Pulmonary artery endothelial cell (primary cell): ENCODE measurements around the gene MYO1E. TPM values are rescaled to one million over a fixed set of nuclear protein-coding genes. Genes with fewer than 3 reads are reported as not detected.
"Not testable (repeated sequence)": the region's sequence is repeated elsewhere in the genome, so short reads cannot be mapped to it uniquely, and the experiment has no call there.

ENCODE experiments used
- DNase-seq: peaks from one replicate; pipeline ENCODE4 v3.0.0-alpha.2; 2011; ENCODE audit warnings: low read depth, low spot score
- total RNA-seq: library from RNA; depleted of rRNA; stranded (reverse); fragments of >200 nt; gene quantifications from 2 replicates; pipeline ENCODE4 v1.2.3, GENCODE V29; 2014

The MYO1E gene
- total RNA-seq, 1 donor from 2014 or later = 117 TPM

DNA sequence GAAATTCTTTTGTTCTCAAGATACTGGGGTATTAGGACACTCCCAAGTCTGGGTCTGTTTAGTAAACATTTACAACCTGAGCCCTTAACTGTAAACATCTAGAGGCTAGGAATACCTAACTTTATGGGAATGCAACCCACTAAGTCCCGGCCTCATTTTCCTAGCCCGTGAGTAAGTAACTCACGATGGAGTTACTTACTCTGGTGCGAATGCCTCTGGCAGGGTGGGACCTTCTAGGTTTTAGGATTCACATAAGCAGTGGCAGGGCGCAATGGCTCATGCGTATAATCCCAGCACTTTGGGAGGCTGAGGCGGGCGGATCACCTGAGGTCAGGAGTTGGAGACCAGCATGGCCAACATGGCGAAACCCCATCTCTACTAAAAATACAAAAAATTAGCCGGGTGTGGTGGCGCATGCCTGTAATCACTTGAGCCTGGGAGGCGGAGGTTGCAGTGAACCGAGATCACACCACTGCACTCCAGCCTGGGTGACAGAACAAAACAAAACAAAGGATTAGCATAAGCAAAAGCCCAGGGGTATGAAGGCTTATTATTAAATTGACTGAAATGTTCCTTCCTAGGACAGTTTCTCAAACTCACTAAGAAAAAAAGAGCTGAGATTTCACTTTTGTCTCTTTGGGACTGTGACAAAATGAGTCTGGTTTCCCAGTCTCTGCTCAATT, 14.7 kb upstream of the MYO1E start:
- DNase-seq = not testable (repeated sequence)

DNA sequence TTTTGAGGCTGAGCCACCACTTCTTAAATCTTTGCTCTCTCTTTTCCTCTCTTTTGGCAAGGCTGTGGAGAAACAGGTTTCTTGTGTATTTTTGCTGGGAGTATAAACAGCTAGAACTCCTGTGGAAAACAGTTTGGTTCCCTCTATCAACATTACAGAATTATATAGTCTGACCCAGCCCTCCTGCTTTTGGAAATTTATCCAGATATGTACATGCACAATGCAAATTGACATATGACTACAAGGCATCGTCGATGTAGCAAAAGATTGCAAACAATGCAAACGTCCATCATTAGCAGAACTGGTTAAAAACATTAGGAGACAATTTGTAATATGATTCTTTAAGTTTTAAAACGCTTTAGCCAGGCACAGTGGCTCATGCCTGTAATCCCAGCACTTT, 12.5 kb upstream of the MYO1E start:
- DNase-seq = no peak

DNA sequence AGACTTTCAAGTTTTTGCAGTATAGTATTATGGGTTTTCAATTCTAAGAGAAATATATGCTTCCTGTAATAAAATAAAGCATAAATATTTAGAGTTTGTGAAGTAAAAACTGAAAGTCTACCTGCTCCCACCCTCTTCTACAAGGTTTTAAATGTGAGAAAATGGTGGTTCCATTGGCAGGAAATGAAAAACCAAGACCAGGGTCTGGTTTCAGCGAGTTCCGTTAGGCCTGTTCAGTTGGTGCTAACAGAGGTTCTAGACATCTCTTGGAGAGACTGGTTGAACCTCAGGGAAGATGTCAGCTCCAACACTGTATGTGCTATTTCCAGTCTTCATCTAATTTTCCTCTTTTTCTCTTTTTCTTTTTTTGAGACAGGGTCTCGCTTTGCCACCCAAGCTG, 11.8 kb upstream of the MYO1E start:
- DNase-seq = no peak

DNA sequence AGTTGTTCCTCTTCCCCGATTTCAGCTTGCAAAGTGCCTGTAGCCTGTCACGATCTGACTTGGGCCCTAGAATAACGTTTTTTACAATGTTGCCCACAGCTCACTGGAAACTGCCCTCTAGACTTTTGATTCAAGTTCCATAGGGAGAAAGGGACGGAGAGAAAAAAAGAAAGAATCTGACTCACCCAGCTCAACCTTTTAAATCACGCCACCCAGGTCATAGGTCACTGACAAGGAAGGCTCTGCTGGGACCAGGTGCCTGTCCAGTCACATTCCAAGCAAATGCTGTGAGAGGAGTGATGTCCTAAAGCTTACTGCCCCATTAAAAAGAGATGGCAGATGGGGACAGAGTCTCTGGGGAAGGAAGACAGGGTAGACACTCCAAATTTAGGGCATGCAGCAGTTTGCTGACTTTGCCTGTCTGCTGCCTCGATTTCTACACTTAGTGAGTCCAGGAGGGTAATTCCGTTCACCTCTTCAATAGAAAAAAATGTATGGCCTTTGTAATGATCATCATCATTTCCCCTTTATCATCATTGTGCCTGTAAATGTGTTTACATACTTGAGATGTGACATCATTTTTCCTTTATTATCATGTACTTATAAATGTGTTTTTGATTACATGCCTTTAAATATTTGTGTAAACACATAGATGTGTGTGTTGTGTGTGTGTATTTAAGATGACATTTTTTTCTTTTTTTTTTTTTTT, 8.4 kb upstream of the MYO1E start:
- DNase-seq = no peak

DNA sequence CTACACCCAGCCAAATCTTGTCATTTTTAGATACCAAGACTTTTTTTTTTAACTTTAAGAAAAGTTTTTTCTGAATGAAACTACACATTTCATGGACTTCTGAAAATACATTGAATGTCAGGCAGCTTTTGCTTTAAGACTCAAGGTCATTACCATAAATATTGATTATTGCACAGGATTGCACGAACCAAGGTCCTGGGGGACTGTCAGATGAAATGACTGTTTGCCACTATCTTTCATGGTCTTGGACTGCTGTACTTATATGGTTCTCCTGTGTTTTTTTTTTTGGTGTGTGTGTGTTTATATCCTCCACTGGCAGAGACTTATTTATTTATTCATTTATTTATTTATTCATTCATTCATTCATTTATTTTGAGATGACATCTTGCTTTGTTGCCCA, 6.9 kb upstream of the MYO1E start:
- no peak for DNase-seq

DNA sequence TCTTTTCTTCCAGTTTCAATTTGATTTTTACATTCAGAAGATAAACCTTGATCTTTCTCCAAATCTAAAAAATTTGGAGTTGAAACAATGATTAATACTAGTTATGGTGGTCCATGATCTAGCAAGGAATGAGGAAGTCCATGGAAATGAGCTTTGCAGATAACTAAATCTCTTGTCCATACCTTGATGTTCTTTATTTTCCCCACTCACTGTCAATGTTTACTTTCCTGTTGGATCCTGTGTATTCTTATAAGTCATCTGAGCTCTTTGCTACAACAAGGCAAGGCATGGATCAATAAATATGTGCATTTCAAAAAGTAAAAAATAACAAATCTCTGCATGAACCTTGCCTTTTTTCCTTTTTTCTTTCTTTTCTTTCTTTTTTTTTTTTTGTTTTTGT, 6.2 kb upstream of the MYO1E start:
- DNase-seq = no peak

DNA sequence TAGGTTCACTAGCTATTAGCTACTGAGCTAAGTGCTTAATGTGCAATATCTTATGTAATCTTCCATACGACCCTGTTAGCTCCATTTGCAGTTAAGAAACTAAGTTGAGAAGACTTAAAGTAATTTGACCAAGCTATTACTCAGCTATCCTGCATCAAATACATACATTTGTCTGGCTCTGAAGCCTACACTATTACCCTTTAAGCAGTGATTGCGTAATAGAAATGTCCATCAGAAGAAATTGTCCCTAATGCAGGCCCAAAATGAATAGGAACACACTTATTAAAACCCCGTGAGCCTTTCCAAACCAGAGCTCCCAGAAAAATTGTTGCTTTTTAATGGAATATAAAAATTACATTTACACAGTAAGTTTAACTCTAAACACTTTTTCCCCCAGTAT, 5.3 kb upstream of the MYO1E start:
- DNase-seq = no peak

DNA sequence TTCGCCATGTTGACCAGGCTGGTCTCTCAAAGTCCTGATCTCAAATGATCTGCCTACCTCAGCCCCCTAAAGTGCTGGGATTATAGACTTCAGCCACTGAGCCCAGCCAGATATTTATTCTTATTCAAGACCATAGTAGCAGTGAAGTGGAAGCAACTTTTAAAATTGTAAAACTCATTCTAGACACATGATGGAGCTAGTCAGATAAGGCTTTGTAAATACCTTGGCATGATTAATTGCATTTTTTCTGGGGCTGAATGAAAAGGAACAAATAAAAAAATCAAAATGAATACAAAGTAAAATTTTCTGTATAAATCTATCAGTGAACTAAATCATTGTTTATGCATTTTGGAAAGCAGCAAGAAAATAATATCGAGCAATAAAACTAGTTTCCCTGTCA, 4.1 kb upstream of the MYO1E start:
- no peak for DNase-seq

DNA sequence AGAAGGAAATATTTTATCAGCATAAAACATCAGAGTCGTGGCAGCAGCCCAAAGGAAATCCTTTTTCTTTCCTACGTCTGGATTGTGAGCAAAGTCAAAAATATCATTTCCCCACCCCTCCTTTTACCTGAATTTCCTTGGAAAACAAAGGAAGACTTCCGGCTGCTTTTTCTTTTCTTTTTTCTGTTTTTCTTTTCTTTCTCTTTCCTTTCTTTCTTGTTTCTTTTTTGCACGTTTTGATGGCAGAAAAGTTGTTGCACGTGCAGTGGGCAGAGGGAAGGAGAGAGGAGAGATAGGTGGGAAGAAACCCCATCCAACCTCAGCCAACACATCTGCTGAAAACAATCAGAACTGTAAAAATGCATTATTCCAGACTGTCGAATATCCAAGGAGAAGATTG, 544 bp upstream of the MYO1E start:
- DNase-seq = no peak

DNA sequence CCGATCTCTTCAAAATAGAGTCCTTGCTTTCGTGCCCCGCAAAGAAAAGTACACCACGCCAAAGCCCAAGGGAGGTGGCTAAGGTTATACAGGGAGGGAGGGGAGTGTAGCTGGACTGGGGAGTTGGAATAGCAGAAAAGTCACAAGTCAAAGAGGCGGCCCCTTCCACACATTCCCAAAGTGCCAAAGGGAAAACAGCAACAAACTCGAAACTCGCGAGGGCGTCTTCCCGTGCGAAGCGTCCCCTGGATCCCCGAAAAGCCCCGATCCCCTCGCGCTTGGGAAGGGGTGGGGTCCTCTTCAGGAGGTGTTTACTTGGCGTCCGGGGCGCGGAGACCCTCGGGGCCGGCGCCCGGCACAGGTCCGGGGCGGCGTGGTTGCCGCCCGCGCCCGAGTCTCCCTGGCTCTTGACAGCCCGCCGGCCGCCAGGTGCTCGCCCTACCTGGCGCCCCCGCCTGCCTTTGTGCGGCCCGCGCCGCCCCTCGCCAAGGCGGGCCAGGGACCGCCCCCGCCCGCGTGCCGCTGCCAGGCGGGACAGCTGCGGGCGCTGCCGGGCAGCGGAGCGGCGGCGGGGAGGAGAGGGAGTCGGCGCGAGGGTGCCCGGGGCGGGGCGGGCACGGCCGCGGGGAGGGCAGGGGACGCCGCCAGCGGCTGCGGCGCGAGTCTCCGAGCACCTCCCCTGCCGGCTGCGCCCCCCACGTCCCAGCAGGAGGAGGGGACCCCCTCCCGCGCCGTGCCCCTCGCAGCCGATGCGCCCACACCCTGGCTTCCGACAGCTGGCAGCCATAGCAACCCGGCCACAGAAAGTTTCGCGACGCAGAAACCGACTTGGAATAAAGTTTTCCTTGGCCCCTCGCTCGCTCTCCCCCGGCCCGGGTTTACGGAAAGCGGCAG, 966 bp downstream of the MYO1E start:
- no peak for DNase-seq

DNA sequence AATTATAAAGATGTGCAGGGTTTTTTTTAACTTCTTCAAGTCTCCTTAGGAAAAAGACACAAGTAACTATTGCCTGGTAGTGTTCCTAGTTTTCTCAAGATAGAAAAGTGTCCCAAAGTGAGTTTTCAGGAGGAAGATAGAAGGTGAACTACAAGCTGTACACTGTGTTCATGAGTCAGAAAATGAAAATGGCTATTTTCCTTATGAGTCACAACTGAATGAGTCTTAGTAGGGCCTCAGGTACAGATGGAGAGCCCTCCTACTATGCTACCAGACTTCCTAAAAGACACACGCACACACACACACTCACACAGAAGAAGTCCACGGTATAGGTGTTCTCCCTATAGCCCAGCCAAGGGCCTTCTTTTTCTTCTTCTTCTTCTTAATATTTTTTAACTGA, 3.1 kb downstream of the MYO1E start:
- DNase-seq = no peak

DNA sequence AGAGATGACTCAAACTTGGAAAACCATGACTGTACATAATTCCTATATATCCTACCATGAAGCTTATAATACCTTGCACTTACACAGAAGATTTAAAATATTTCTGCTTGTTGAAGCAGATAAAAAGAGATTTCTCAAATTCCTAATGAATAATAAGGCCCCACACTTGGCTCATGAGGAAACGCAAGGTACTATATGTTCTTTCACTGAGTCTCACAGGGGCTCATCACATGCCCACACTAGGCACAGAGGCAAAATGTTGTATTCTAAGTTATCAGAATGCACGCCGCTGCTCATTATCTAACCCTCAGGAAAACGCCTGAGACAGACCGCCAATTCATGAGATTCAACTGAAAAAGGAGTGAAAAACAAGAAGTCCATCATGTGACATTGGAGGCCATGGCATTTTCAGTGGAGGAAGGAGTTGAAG, 5.6 kb downstream of the MYO1E start:
- DNase-seq = no peak

DNA sequence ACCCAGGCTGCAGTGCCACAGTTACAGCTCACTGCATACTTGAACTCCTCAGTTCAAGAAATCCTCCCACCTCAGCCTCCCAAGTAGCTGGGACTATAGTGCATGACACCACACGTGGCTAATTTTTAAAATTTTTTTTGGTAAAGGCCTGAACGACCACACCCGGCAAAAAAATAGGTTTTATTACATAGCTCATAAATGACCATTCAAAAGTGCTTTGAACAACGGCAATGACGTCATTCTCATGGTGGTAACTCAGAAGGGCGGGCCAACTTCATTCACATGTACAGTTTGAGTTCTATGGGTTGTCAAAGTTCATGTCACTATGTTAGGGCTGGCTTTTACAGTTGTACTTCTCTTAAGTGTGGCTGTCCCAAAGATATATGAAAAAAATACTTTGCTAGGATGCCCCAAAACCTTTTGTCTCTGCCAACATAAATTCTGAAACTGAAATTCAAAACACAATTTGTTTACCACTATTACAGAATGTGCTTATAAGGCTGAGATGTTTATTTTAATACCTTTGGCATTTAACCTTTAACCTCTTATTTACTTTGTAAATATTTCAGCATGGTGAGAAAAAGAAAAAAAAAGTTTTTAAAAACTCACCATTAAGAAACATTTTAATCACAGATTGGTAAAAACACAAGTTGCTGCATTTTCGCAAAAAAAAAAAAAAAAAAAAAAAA, 6.2 kb downstream of the MYO1E start:
- DNase-seq = no peak

DNA sequence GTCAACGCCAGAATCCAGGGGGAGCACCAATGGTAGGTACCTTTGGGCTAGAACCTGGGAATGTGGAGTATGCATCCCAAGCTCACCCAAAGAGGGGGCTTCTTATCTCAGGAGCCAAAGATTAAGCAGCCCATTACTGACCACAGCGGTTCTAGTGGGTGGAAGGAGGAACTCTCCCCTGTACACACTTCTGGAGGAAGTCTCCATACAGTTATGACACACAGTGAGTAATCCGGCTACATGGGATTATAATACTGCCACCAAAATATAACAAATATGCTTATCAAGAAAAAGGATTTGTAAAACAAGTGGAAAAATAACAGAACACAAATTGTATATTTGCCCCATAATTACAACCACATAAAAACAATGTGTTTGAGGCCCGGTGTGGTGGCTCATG, 8.4 kb downstream of the MYO1E start:
- no peak for DNase-seq

DNA sequence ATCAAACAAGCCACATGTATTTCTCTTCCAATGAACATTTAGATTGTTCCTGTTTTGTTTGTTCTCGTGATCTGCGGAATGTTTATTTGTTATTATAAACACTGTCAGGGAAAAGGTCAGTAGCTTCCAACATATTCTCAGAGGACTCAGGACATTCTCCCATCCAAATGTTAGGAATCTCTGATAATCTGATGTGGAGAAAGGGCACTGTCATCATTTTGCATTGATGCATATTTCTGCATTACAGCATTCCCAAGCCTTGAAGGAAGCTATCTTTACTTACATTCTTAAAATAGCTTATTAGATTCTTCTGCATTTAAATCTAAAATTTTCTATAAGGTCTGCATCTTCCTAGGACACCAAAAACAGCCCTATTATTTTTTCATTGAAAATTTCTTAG, 10.3 kb downstream of the MYO1E start:
- DNase-seq = no peak

DNA sequence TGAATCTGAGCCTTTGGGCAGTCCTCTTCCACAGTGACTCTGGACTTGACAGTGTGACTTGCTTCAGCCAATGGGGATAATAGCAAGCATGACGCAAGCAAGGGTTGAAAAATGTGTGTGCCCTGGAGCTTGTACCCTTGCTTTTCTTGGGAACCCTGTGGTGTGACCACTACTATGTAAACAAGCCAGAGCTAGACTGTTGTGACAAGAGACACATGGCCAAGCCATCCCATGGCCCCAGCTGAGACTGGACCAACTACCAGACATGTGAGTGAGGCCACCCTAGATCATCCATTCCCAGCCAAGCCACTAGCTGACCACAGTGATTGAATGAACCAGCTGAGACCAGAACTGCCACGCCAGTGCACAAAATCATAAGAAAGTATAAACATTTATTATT, 11.8 kb downstream of the MYO1E start:
- DNase-seq = no peak

DNA sequence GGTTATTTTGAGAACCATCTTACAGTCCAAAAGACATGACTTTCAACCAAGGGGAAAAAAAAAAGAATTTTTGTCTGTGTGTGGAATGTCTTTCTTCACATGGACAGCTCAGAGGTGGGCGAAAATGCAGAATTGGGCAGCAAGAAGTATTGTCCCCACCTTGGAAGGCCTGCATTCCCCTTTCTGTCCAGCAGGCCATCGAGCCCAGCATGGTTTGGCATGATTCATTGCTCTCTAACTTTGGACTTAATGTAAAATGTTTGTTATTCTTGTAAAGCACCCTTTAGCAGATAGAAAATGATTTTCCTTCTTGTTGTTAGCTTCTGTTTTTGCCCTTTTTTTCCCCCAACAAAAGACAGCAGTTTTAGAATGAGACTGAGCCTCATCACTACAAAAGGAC, 12.4 kb downstream of the MYO1E start:
- DNase-seq = no peak

DNA sequence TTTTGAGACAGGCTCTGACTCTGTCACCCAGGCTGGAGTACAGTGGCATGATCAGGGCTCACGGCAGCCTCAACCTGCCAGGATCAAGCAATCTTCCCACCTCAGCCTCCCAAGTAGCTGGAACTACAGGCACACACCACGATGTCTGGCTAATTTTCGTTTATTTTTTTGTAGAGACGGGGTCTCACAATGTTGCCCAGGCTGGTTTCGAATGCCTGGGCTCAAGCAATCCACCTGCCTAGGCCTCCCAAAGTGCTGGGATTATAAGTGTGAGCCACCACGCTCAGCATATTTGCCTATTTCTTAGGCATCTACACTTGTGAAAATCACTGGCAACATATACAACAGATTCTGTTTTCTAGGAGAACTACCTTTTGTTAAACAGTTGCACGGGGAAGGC, 16.9 kb downstream of the MYO1E start:
- no peak for DNase-seq

DNA sequence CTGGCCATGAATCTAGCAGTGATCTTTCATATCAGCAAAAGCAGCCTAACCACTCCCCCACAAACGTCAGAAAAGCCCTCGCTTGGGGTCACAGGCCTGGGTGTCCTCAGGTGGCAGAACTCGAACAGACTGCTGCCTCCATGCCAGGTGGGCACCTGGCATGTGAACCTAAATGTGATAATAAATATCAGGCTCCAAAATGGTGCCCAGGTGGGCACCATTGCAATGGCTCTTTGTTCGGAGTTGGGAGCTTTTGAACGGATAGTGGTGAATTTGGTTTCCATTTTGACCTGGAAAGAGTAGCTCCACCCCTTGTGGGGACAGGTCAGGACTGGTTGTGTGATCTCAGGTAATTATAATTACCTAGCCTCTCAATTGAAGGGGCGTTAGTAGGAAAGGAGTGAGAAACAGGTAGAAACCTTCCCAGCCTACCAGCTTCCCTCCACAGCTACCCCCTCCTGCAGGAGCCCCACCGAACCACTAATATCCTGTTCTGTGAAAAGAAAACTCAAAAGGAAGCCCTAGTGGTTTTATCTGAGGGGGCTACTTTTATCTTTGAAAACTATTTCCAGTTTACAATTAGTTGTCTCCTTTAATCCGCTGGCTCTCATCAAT, 18.1 kb downstream of the MYO1E start:
- no peak for DNase-seq

DNA sequence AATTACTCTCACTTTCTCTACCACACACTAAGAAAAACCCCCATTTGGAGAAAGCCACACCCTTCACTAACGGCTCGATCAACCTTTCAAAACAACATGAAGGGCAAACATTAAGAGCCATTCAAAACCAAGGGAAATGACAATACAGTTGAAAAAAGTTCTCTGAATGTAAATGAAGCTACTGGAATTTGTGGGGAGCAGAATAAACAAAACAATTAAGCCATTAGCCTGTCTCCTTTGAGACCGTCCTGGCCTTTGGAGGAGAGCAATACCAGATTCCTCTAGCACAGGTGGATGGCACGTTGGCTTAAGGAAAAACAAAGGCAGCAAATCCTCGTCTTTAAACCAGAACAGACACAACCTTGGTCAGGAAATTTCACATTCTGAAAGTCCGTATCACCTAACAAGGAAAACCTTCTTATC, 18.7 kb downstream of the MYO1E start:
- no peak for DNase-seq

DNA sequence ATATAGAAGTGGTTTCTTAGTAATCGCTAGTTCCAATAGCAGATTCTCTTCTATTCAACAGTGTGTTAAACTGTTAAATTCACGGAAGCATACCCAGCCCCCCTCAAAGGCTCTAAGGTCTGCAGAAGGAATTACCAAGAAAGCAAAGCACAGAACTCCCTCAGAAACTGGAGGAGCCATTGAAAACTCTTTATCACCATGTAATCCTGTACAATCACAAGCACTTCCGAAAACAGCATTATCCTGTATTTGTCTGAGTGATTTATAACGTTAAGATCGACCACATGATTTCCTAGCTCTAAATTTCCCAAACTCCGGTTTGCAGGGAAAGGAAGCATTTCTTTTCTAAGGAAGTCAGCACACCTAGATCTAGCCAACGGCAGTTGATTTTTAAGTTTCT, 20.0 kb downstream of the MYO1E start:
- no peak for DNase-seq
